Activated T-helper 1 cell treated with anti-CD3 and anti-CD28 coated beads, Interleukin-12 subunit alpha, Interleukin-12 subunit beta, Interleukin-2, Interleukin-4 antibody, amounts not matched to agents 30 ng/mL and 10 ng/mL and 1 ng/mL, durations not matched to agents 14 hours and 24 hours and 36 hours (primary cell): ENCODE results near the gene UNC119B. TPM values are rescaled to one million over a fixed set of nuclear protein-coding genes. Genes with fewer than 3 reads are reported as not detected.

Source experiments
- DNase-seq: peaks from one replicate; pipeline ENCODE4 v3.0.0; 2021; ENCODE audit warnings: low spot score
- H3K27ac Mint-ChIP-seq: one replicate; pipeline ENCODE4 v1.8.0; 2021; ENCODE audit warnings: mild to moderate bottlenecking, mixed read lengths
- H3K27me3 Mint-ChIP-seq: one replicate; pipeline ENCODE4 v1.8.0; 2022; ENCODE audit warnings: mild to moderate bottlenecking, moderate library complexity, mixed read lengths; ENCODE audit not compliant: insufficient read depth
- H3K36me3 Mint-ChIP-seq: one replicate; pipeline ENCODE4 v1.8.0; 2021; ENCODE audit warnings: low read depth, mixed read lengths
- H3K4me1 Mint-ChIP-seq: one replicate; pipeline ENCODE4 v1.8.0; 2021; ENCODE audit warnings: low read depth, mixed read lengths
- H3K4me3 Mint-ChIP-seq: one replicate; pipeline ENCODE4 v1.8.0; 2021; ENCODE audit warnings: mild to moderate bottlenecking, moderate library complexity, mixed read lengths
- H3K9me3 Mint-ChIP-seq: one replicate; pipeline ENCODE4 v1.8.0; 2021; ENCODE audit warnings: mixed read lengths
- intact Hi-C: fragments of 100-400 bp; cut with micrococcal nuclease; formaldehyde crosslinking; loops from one replicate; pipeline ENCODE4 v1.15.1; 2024
- total RNA-seq: library from RNA; stranded (reverse); gene quantifications from 2 replicates; pipeline ENCODE4 v1.2.3, GENCODE V29; 2022

UNC119B gene
- total RNA-seq, 1 donor from 2014 or later: 24.6 TPM

GRCh38 chr12:120678572-120678971 lies 31.7 kb upstream of the UNC119B start:
- DNase-seq: no peak
- intact Hi-C loops: no loop called here
- Mint-ChIP-seq H3K4me1 (peaks cover 13% of the 10 kb centered on the region), H3K9me3 (no peaks in the 10 kb centered on the region), H3K36me3 (no peaks in the 10 kb centered on the region), H3K27ac (peak overlapping the region; percentile 7), H3K4me3 (no peak overlapping the region), H3K27me3 (no peaks in the 10 kb centered on the region)

GRCh38 chr12:120680165-120680738 lies 30.0 kb upstream of the UNC119B start:
- DNase-seq: no peak
- Mint-ChIP-seq H3K36me3 (no peaks in the 10 kb centered on the region), H3K9me3 (no peaks in the 10 kb centered on the region), H3K4me1 (peaks cover 21% of the 10 kb centered on the region), H3K27ac (no peak overlapping the region), H3K4me3 (no peak overlapping the region), H3K27me3 (no peaks in the 10 kb centered on the region)
- intact Hi-C loops: loop anchor here (10.0 kb wide), 1 partner anchor 1845 kb away; the partner anchor contains the start of genes KNTC1 and RSRC2

GRCh38 chr12:120684523-120684932 lies 25.7 kb upstream of the UNC119B start:
- Mint-ChIP-seq H3K27me3 (no peaks in the 10 kb centered on the region), H3K27ac (peak overlapping the region; percentile 21), H3K4me3 (peak overlapping the region; percentile 60), H3K36me3 (no peaks in the 10 kb centered on the region), H3K9me3 (no peaks in the 10 kb centered on the region), H3K4me1 (peaks cover 26% of the 10 kb centered on the region)
- DNase-seq: no peak
- intact Hi-C loops: loop anchor here (10.0 kb wide), 1 partner anchor 1840 kb away; the partner anchor contains the start of genes KNTC1 and RSRC2

GRCh38 chr12:120685522-120685921 lies 24.7 kb upstream of the UNC119B start:
- intact Hi-C loops: loop anchor here (5.0 to 10.0 kb wide), 2 partner anchors 1097 to 1839 kb away; partner anchors contain the start of genes KNTC1 and RSRC2
- Mint-ChIP-seq H3K36me3 (no peaks in the 10 kb centered on the region), H3K27me3 (no peaks in the 10 kb centered on the region), H3K4me1 (peaks cover 34% of the 10 kb centered on the region), H3K4me3 (peak overlapping the region; percentile 88), H3K27ac (peak overlapping the region; percentile 40), H3K9me3 (no peaks in the 10 kb centered on the region)
- no peak for DNase-seq

- H3K36me3 Mint-ChIP-seq: peaks cover 2% of the 10 kb centered on the region
- intact Hi-C loops: loop anchor here (1.0 to 10.0 kb wide), 13 partner anchors 28 to 1839 kb away; partner anchors contain the start of genes ACADS, CAMKK2, COX6A1 and KNTC1
- H3K27ac Mint-ChIP-seq: peak overlapping the region; percentile 86
- no peaks in the 10 kb centered on the region for H3K9me3 Mint-ChIP-seq
- peaks cover 41% of the 10 kb centered on the region for H3K4me1 Mint-ChIP-seq
- DNase-seq: peak; percentile 97
- peak overlapping the region; percentile 88 for H3K4me3 Mint-ChIP-seq
- no peaks in the 10 kb centered on the region for H3K27me3 Mint-ChIP-seq
Observed at GRCh38 chr12:120686151-120686689, 24.0 kb upstream of the UNC119B start.

- peaks cover 48% of the 10 kb centered on the region for H3K4me1 Mint-ChIP-seq
- peaks cover 3% of the 10 kb centered on the region for H3K36me3 Mint-ChIP-seq
- no peaks in the 10 kb centered on the region for H3K9me3 Mint-ChIP-seq
- intact Hi-C loops: loop anchor here (1.0 to 10.0 kb wide), 16 partner anchors 27 to 1838 kb away; partner anchors contain the start of genes ACADS, CAMKK2, COX6A1 and KNTC1
- no peaks in the 10 kb centered on the region for H3K27me3 Mint-ChIP-seq
- peak; percentile 100 for DNase-seq
- H3K4me3 Mint-ChIP-seq: peak within 1 kb of the TSS; percentile 88
- peak within 1 kb of the TSS; percentile 86 for H3K27ac Mint-ChIP-seq
Observed at GRCh38 chr12:120686690-120687577, 23.3 kb upstream of the UNC119B start, which contains the start of gene MLEC. MLEC (plus strand) TSS chr12:120687149; CDS start chr12:120687297, 148 bp downstream.

- no peaks in the 10 kb centered on the region for H3K27me3 Mint-ChIP-seq
- H3K4me1 Mint-ChIP-seq: peaks cover 56% of the 10 kb centered on the region
- no peaks in the 10 kb centered on the region for H3K9me3 Mint-ChIP-seq
- DNase-seq: no peak
- peak overlapping the region; percentile 85 for H3K4me3 Mint-ChIP-seq
- peaks cover 10% of the 10 kb centered on the region for H3K36me3 Mint-ChIP-seq
- intact Hi-C loops: loop anchor here (1.0 to 10.0 kb wide), 10 partner anchors 106 to 1837 kb away; partner anchors contain the start of genes CAMKK2, COX6A1, KNTC1 and P2RX4
- H3K27ac Mint-ChIP-seq: peak overlapping the region; percentile 63
Observed at GRCh38 chr12:120687578-120688289, 22.5 kb upstream of the UNC119B start.

- Mint-ChIP-seq H3K27me3 (no peaks in the 10 kb centered on the region), H3K9me3 (no peaks in the 10 kb centered on the region), H3K36me3 (peaks cover 15% of the 10 kb centered on the region), H3K27ac (peak overlapping the region; percentile 63), H3K4me1 (peaks cover 64% of the 10 kb centered on the region), H3K4me3 (peak overlapping the region; percentile 85)
- no peak for DNase-seq
- intact Hi-C loops: loop anchor here (5.0 to 10.0 kb wide), 2 partner anchors 1094 to 1836 kb away; partner anchors contain the start of genes KNTC1 and RSRC2
Observed at GRCh38 chr12:120688527-120689071, 21.7 kb upstream of the UNC119B start.

GRCh38 chr12:120689397-120690082 lies 20.7 kb upstream of the UNC119B start:
- intact Hi-C loops: loop anchor here (5.0 to 10.0 kb wide), 2 partner anchors 1093 to 1835 kb away; partner anchors contain the start of genes KNTC1 and RSRC2
- H3K36me3 Mint-ChIP-seq: peaks cover 24% of the 10 kb centered on the region

GRCh38 chr12:120690083-120690450 lies 20.2 kb upstream of the UNC119B start:
- no peak overlapping the region for H3K27ac Mint-ChIP-seq
- intact Hi-C loops: no loop called here
- no peak for DNase-seq
- no peaks in the 10 kb centered on the region for H3K9me3 Mint-ChIP-seq
- peaks cover 68% of the 10 kb centered on the region for H3K4me1 Mint-ChIP-seq
- H3K27me3 Mint-ChIP-seq: no peaks in the 10 kb centered on the region
- peaks cover 29% of the 10 kb centered on the region for H3K36me3 Mint-ChIP-seq
- no peak overlapping the region for H3K4me3 Mint-ChIP-seq

More at GRCh38 chr12:120689397-120690082, 20.7 kb upstream of the UNC119B start:
- no peaks in the 10 kb centered on the region for H3K27me3 Mint-ChIP-seq
- no peak overlapping the region for H3K27ac Mint-ChIP-seq
- DNase-seq: no peak
- peak overlapping the region; percentile 85 for H3K4me3 Mint-ChIP-seq
- H3K4me1 Mint-ChIP-seq: peaks cover 70% of the 10 kb centered on the region
- no peaks in the 10 kb centered on the region for H3K9me3 Mint-ChIP-seq

GRCh38 chr12:120690978-120691377 lies 19.3 kb upstream of the UNC119B start:
- Mint-ChIP-seq H3K9me3 (no peaks in the 10 kb centered on the region), H3K27me3 (no peaks in the 10 kb centered on the region), H3K36me3 (peaks cover 33% of the 10 kb centered on the region), H3K4me1 (peaks cover 68% of the 10 kb centered on the region), H3K27ac (peak overlapping the region; percentile 55), H3K4me3 (peak overlapping the region; percentile 20)
- no peak for DNase-seq
- intact Hi-C loops: no loop called here
